Right lobe of liver (tissue), 4 donors: Measurements from ENCODE around the gene FAM135A.

Experiments used
- CTCF ChIP-seq, 4 donors: fragments of 200-600 bp in 3 of 4; fragments of 450-650 bp in 1 of 4; IDR thresholded peaks; one replicate each; pipeline versions ENCODE4 v1.5.1 to v1.8.0; 2016 to 2022; ENCODE audit warnings: antibody characterized with exemption in 4 of 4, mild to moderate bottlenecking in 2 of 4
- POLR2A ChIP-seq: fragments of 450-650 bp; IDR thresholded peaks from one replicate; pipeline ENCODE4 v1.6.1; 2017; ENCODE audit warnings: antibody characterized with exemption, mild to moderate bottlenecking
- donor health status: DM: no; HTN: no; CAD: no.
- donor health status: DM: no; HTN: no; CAD: no.
- donor health status: DM: no; HTN: yes; CAD: no.

- TF ChIP-seq CTCF (IDR thresholded peaks at IDR 0.05) (no peak), POLR2A (no peak)
These were observed 38.1 kb upstream of the FAM135A start for GRCh38 chr6:70375166-70375565.
